Retinal pigment epithelial cell (primary cell): Measurements from ENCODE around the gene S100A6.
"Not testable (repeated sequence)": the region's sequence is repeated elsewhere in the genome, so short reads cannot be mapped to it uniquely, and the experiment has no call there.

Experiments
- DNase-seq: peaks from one replicate; pipeline ENCODE4 v3.0.0-alpha.2; 2010; ENCODE audit warnings: low read depth
- H3K4me3 ChIP-seq: 2 replicates; pipeline ENCODE4 v1.5.1; 2011; ENCODE audit warnings: mild to moderate bottlenecking, low read length, control low read depth, moderate library complexity
- TF ChIP-seq, protein P1 (sequence below): conservative IDR thresholded peaks from 2 replicates; pipeline ENCODE4 v1.5.1; 2011; ENCODE audit warnings: low read depth, low read length, control low read depth, inconsistent platforms

The S100A6 gene

DNA sequence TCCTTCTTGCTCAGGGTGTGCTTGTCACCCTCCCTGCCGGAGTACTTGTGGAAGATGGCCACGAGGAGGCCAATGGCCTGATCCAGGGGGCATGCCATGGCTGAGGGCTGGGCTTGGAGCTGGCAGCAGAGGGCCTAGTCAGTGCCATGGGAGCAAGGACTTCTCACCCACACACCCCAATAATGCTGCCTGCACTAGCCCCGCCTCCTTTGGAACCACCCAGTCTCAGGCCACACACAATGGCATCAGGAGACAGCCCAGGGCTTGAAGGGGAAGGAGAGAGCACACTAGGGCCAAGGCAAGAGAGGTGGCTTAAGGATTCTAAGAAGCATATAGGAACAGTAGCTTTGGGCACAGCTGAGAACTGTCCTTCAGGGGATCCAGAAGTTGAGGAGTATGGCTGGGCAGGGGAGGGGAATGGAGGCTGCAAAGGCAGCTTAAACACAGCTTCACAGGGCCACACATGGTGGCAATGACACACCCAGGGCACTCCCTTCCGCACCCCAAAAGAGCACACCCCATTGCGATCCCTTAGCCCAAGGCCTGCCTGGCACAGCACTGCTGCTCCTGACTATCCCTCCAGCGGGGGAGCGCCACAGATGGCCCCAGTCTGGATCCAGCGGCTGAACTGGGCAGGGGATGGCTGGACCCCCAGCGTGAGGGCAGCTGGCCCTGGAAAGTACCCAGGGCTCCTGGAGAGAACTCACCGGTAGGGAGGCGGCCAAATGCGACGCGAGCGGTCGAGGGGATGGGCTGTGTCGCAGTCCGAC, at the start of gene S100A6:
Gene S100A6 (minus strand): TSS at position 750 of the 770 bp plus-strand sequence. CDS start 652 bp downstream, at position 98.
- TF ChIP-seq, protein P1, sequence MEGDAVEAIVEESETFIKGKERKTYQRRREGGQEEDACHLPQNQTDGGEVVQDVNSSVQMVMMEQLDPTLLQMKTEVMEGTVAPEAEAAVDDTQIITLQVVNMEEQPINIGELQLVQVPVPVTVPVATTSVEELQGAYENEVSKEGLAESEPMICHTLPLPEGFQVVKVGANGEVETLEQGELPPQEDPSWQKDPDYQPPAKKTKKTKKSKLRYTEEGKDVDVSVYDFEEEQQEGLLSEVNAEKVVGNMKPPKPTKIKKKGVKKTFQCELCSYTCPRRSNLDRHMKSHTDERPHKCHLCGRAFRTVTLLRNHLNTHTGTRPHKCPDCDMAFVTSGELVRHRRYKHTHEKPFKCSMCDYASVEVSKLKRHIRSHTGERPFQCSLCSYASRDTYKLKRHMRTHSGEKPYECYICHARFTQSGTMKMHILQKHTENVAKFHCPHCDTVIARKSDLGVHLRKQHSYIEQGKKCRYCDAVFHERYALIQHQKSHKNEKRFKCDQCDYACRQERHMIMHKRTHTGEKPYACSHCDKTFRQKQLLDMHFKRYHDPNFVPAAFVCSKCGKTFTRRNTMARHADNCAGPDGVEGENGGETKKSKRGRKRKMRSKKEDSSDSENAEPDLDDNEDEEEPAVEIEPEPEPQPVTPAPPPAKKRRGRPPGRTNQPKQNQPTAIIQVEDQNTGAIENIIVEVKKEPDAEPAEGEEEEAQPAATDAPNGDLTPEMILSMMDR, result no peak
- H3K4me3 ChIP-seq, result peak within 1 kb of the TSS; percentile 81
- no peak for DNase-seq

DNA sequence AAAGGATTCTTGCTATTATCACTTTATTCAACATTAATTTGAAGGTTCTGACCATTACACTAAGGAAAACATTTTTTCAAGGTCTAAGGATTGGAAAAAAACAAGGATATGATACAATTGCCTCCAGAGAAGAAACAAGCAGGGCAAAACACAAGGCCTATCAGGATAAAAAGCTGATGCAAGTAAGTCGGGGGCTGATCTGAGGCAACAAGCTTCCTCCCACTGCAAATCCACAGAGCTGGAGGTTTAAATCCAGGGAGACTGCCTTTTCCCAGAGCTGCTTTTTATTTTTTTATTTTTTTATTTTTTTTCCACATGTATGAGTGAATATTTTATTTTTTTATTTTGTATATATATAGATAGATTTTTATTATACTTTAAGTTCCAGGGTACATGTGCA, 49.2 kb upstream of the S100A6 start:
- DNase-seq, result no peak
- TF ChIP-seq, protein P1, result no peak
- no peak overlapping the region for H3K4me3 ChIP-seq

DNA sequence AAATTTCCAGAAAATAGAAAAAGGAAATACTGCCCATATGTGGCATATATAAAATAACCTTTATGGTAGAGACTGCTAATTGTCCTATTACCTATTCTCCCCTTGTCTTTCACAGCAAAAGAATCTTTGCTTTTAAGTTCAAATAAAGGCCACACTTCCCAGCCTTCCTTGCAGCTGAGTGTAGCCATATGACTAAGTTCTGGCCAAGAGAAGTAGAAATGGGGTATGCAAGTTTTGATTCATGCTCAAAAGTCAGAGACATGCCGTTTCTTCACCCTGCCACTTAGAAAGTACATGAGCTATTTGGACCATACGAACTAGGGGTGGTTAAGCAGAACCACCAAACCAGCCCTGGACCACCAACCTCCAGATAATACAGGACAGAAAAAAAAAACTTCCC, 48.2 kb upstream of the S100A6 start:
- no peak overlapping the region for H3K4me3 ChIP-seq
- no peak for DNase-seq
- TF ChIP-seq, protein P1, result no peak

DNA sequence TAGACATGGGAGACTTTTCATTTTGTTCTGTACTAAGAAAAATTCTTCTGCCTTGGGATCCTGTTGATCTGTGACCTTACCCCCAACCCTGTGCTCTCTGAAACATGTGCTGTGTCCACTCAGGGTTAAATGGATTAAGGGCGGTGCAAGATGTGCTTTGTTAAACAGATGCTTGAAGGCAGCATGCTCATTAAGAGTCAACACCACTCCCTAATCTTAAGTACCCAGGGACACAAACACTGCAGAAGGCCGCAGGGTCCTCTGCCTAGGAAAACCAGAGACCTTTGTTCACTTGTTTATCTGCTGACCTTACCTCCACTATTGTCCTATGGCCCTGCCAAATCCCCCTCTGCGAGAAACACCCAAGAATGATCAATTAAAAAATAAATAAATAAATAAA, 47.7 kb upstream of the S100A6 start:
- H3K4me3 ChIP-seq, DNase-seq: not testable (repeated sequence)

DNA sequence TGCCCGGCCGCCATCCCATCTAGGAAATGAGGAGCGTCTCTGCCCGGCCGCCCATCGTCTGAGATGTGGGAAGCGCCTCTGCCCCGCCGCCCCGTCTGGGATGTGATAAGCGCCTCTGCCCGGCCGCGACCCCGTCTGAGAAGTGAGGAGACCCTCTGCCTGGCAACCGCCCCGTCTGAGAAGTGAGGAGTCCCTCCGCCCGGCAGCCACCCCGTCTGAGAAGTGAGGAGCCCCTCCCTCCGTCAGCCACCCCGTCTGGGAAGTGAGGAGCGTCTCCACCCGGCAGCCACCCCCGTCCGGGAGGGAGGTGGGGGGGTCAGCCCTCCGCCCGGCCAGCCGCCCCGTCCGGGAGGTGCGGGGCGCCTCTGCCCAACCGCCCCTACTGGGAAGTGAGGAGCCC, 47.0 kb upstream of the S100A6 start:
- DNase-seq, H3K4me3 ChIP-seq: not testable (repeated sequence)

DNA sequence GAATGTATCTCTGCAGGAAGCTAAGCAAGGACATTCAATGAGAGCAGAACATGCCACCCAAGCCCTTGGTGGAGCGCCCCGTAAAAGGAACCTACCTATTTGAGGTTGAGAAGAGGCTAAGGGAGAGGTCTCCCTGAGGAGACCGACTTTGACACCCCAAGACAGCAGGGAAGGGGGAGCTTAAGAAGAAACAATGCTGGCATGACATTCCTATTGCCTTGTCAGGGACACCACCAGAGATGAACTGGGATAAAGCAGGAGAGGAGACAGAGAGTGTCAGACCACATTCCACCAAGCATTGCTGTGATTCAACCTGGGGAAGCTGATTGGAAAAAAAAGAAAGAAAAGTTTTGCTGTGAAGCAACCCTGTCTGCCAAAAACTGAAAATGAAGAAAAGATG, 43.1 kb upstream of the S100A6 start:
- H3K4me3 ChIP-seq, result no peak overlapping the region
- TF ChIP-seq, protein P1, result no peak
- no peak for DNase-seq

DNA sequence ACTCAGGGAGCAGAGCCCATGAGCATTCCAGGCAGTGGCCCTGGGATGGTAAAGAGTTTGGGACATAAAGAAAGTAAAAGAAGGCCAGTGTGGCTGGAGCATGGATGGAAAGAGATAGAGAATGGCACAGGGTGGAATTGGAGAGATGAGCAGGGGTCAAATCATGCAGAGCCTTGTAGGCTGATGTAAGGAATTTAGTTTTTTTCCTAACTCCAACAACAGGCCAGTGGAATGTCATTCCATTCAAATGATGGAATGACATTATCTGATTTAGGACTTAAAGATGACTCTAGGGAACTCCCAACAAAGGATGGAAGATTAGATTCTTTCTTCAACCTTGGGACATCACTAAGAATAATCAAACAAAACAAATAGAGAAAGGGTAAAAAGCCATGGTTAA, 42.7 kb upstream of the S100A6 start:
- no peak for DNase-seq
- H3K4me3 ChIP-seq, result no peak overlapping the region
- TF ChIP-seq, protein P1, result no peak

DNA sequence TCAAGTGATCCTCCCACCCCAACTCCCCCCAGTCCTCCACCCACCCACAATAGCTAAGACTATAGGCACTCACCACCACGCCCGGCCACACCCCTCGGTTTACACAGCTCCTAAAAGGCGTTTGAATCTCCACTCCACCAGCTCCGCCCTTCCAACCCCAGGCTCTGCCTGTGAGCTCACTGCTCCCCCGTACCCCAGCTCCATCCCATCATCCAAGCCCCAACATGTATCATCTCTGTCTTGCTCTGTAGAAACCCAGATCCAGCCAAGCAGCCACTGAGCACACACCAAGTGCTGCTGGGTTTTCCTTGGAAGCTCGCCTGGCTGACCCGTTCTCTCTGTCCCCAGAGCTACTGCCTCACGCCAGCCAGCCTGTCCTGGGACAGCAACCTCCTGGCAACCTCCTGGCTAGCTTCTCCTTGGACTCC, 41.8 kb upstream of the S100A6 start:
- no peak for DNase-seq
- TF ChIP-seq, protein P1, result no peak
- no peak overlapping the region for H3K4me3 ChIP-seq
